Activated CD8-positive, alpha-beta T cell treated with anti-CD3 and anti-CD28 coated beads for 36 hours (primary cell): ENCODE measurements around the gene INS. TPM values are rescaled to one million over a fixed set of nuclear protein-coding genes. Genes with fewer than 3 reads are reported as not detected.
A peak's percentile ranks its signal among the peaks of the same experiment; 100 is the strongest.

Experiments used
- ATAC-seq: fragments of 200-7000 bp; cut with Tn5 transposase; one replicate; pipeline ENCODE4 v1.10.0; 2021; ENCODE audit warnings: mild to moderate bottlenecking, moderate library complexity
- CTCF ChIA-PET: fragments of 350-600 bp; sonication (Branson Sonifier 250); formaldehyde crosslinking; loops from one replicate; lab custom pipeline; 2021; ENCODE audit warnings: antibody characterized with exemption; lab: Charles Lee
- POLR2A ChIA-PET: fragments of 350-600 bp; sonication (Branson Sonifier 250); formaldehyde crosslinking; loops from one replicate; lab custom pipeline; 2021; ENCODE audit warnings: antibody characterized with exemption; lab: Charles Lee
- DNase-seq: peaks from one replicate; pipeline ENCODE4 v3.0.0-alpha.2; 2020
- H3K27ac Mint-ChIP-seq: one replicate; pipeline ENCODE4 v1.8.0; 2021; ENCODE audit warnings: mild to moderate bottlenecking, mixed read lengths
- H3K27me3 Mint-ChIP-seq: one replicate; pipeline ENCODE4 v1.8.0; 2021; ENCODE audit warnings: mixed read lengths
- H3K36me3 Mint-ChIP-seq: one replicate; pipeline ENCODE4 v1.8.0; 2021; ENCODE audit warnings: low read depth, mixed read lengths
- H3K4me1 Mint-ChIP-seq: one replicate; pipeline ENCODE4 v1.8.0; 2021; ENCODE audit warnings: low read depth, mixed read lengths
- H3K4me3 Mint-ChIP-seq: one replicate; pipeline ENCODE4 v1.8.0; 2021; ENCODE audit warnings: mild to moderate bottlenecking, moderate library complexity, mixed read lengths
- H3K9me3 Mint-ChIP-seq: one replicate; pipeline ENCODE4 v1.8.0; 2021; ENCODE audit warnings: mixed read lengths
- intact Hi-C: fragments of 100-400 bp; cut with micrococcal nuclease; formaldehyde crosslinking; loops from one replicate; pipeline ENCODE4 v1.10.0; 2022
- total RNA-seq, 2 experiments: library from RNA; stranded (reverse); gene quantifications; one replicate each; pipeline ENCODE4 v1.2.3, GENCODE V29; 2021
- TF ChIP-seq, protein P1 (sequence below): fragments of 200-600 bp; IDR thresholded peaks from one replicate; pipeline ENCODE4 v1.8.0; 2022; ENCODE audit warnings: antibody characterized with exemption, mild to moderate bottlenecking

The INS gene
- total RNA-seq, 2 experiments from 2014 or later: not detected

DNA sequence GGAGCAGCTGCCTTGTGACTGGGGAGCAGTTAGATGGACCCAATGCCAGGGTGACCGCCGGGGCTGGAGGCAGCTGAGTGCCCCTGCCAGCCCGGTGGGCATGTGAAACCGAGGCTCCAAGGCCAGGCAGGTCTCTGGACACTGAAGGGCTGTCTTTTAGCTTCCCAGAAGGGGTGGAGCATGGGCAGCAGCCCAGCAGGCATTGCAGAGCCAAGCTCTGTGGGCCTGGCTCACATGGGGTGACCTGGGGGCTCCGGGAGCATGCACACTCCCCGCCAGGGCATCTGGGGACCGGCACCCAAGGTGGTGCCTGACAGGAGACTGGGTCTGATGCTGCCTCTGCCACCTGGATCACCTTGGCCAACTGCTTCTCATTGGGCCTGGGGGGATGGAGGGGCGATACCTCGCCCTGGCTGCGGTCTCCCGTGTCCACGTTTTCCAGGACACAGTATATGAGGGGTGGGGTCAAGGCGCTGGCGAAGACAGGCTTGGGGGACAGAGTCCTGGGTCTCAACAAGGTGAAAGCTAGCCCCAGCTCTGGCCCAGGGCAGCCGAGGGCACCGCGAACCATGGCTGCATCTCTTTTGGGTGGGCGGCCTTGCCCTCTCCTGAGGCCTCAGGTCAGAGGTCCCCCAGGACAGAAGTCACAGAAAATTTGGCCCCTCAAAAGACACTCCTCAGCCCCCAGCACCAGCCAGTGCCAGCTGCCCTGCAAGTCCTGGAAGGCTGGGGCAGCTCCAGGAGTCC lies 3.5 kb downstream of the INS start:
- ChIA-PET CTCF (interaction anchor here (1.7 to 19.5 kb wide), 3 partner anchors 124 to 505 kb away, joined by 3 to 518 read pairs (median 7); no protein-coding TSS in a partner anchor), POLR2A (no interaction called here)
- Mint-ChIP-seq H3K27ac (no peak overlapping the region), H3K4me1 (no peaks in the 10 kb centered on the region), H3K9me3 (no peaks in the 10 kb centered on the region), H3K36me3 (no peaks in the 10 kb centered on the region), H3K27me3 (no peaks in the 10 kb centered on the region), H3K4me3 (no peak overlapping the region)
- ATAC-seq (no peak), DNase-seq (no peak)
- TF ChIP-seq, protein P1, sequence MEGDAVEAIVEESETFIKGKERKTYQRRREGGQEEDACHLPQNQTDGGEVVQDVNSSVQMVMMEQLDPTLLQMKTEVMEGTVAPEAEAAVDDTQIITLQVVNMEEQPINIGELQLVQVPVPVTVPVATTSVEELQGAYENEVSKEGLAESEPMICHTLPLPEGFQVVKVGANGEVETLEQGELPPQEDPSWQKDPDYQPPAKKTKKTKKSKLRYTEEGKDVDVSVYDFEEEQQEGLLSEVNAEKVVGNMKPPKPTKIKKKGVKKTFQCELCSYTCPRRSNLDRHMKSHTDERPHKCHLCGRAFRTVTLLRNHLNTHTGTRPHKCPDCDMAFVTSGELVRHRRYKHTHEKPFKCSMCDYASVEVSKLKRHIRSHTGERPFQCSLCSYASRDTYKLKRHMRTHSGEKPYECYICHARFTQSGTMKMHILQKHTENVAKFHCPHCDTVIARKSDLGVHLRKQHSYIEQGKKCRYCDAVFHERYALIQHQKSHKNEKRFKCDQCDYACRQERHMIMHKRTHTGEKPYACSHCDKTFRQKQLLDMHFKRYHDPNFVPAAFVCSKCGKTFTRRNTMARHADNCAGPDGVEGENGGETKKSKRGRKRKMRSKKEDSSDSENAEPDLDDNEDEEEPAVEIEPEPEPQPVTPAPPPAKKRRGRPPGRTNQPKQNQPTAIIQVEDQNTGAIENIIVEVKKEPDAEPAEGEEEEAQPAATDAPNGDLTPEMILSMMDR: no peak
- intact Hi-C loops: loop anchor here (10.0 kb wide), 1 partner anchor 273 kb away; no protein-coding TSS in a partner anchor

DNA sequence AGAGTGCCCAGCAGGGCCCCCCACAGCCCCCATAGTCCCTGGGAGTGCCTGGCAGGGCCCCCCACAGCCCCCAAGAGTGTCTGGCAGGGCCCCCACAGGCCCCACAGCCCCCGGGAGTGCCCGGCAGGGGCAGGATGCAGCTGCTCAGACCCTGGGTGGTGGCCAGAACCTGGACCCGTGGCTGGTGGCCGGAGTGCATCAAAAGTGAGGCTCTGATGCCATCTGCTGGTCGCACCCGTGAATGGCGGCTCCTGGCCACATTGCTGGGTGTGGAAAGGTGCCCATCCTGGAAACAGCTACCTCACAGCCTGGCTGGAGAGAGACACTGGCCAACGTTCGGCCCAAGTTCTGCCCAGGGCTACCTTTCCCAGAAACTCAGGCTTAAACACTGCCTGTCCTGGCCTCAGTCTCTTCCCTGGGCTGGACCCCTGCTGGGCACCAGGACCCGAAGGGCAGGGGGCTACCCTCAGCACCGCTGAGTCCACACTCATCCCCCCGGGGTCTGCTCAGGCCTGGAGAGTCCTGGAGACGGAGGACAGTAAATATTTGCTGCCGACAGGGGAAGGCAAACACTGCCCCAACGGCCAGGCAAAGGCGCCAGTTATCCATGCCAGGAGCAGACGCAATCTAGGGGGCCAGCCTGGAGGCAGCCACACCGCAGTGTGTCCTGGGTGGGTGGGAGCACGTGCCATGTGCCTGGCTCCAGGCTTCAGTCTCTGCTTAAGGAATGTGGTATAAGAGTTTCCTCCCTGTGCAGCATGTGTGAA lies 4.4 kb downstream of the INS start:
- intact Hi-C loops: loop anchor here (10.0 kb wide), 1 partner anchor 272 kb away; no protein-coding TSS in a partner anchor
- Mint-ChIP-seq H3K27ac (no peak overlapping the region), H3K9me3 (no peaks in the 10 kb centered on the region), H3K27me3 (no peaks in the 10 kb centered on the region), H3K4me3 (no peak overlapping the region), H3K36me3 (no peaks in the 10 kb centered on the region), H3K4me1 (peaks cover 2% of the 10 kb centered on the region)
- ChIA-PET CTCF (interaction anchor here (0.7 to 19.5 kb wide), 11 partner anchors 9 to 504 kb away, joined by 3 to 518 read pairs (median 5); no protein-coding TSS in a partner anchor), POLR2A (interaction anchor here (1.0 kb wide), 1 partner anchor 120 kb away, joined by 3 read pairs; no protein-coding TSS in a partner anchor)
- DNase-seq: peak; percentile 74
- TF ChIP-seq, protein P1: peak; percentile 88
- ATAC-seq: peak; percentile 50

DNA sequence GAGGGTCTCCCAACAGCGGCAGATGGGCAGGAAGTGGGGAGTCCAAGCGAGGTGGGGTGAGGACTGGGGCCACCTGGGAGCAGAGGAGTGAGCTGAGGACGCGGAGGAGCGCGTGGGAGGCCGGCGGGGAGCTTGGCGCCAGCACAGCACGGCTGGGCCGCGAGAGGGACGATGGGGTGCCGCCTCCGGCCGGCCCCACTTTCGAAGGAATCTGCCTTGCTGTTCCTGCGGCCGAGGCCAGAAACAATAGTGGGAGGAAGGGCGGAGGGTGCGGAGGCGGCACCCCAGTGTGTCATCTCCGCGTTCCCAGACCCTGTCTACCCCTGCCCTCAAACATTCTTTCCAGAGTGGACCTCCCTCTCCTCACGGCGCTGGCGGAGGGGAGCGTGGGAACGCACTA lies 5.5 kb downstream of the INS start:
- Mint-ChIP-seq H3K4me3 (no peak overlapping the region), H3K4me1 (peaks cover 4% of the 10 kb centered on the region), H3K27ac (no peak overlapping the region), H3K9me3 (no peaks in the 10 kb centered on the region), H3K27me3 (peaks cover 7% of the 10 kb centered on the region), H3K36me3 (no peaks in the 10 kb centered on the region)
- TF ChIP-seq, protein P1: no peak
- intact Hi-C loops: loop anchor here (10.0 kb wide), 1 partner anchor 271 kb away; no protein-coding TSS in a partner anchor
- POLR2A ChIA-PET: interaction anchor here (1.0 kb wide), 1 partner anchor 119 kb away, joined by 3 read pairs; no protein-coding TSS in a partner anchor
- CTCF ChIA-PET: interaction anchor here (1.2 to 19.5 kb wide), 8 partner anchors 14 to 503 kb away, joined by 3 to 518 read pairs (median 5); no protein-coding TSS in a partner anchor
- no peak for ATAC-seq
- DNase-seq: no peak

DNA sequence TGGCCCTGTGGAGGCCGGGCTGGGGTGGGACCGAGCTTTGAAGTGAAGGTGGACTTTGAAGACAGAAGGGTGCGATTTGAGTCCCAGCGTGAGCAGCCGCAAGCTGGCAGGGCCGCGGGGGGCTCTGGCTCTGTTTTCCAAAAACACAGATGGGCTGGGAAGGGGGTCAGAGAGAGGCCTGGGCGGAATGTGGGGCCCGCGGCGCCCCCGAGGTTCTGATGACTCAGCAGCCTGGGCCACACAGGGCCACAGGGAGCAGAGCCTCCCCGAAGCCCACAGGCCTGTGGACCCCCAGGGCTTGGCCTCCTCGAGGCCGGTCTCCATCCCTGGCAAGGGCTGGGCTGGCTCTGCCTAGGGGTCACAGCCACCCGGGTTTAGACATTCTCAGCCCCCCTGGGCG lies 6.1 kb downstream of the INS start:
- ATAC-seq: no peak
- Mint-ChIP-seq H3K27ac (no peak overlapping the region), H3K9me3 (no peaks in the 10 kb centered on the region), H3K4me1 (peaks cover 8% of the 10 kb centered on the region), H3K4me3 (no peak overlapping the region), H3K36me3 (no peaks in the 10 kb centered on the region), H3K27me3 (peaks cover 12% of the 10 kb centered on the region)
- ChIA-PET CTCF (interaction anchor here (1.2 to 19.5 kb wide), 4 partner anchors 13 to 502 kb away, joined by 3 to 518 read pairs (median 5); no protein-coding TSS in a partner anchor), POLR2A (no interaction called here)
- DNase-seq: no peak
- intact Hi-C loops: loop anchor here (5.0 to 10.0 kb wide), 2 partner anchors 270 to 313 kb away; no protein-coding TSS in a partner anchor
- TF ChIP-seq, protein P1: no peak
